Jurkat, Clone E6-1 (cell line): Measurements from ENCODE around the gene ERGIC1.
A peak's percentile ranks its signal among the peaks of the same experiment; 100 is the strongest.

ENCODE experiments used
- DNase-seq: peaks from one replicate; pipeline ENCODE4 v3.0.0-alpha.2; 2011; ENCODE audit warnings: low read depth, low spot score
- H3K4me3 ChIP-seq: 2 replicates; pipeline ENCODE4 v1.5.1; 2011; ENCODE audit warnings: mild to moderate bottlenecking, low read length, control low read depth, moderate library complexity

The ERGIC1 gene

GRCh38 chr5:172975289-172975688, 141.2 kb downstream of the ERGIC1 start:
- DNase-seq: no peak
- H3K4me3 ChIP-seq: no peak overlapping the region

GRCh38 chr5:172979778-172980177, 145.7 kb downstream of the ERGIC1 start:
- no peak for DNase-seq
- H3K4me3 ChIP-seq: no peak overlapping the region

DNA sequence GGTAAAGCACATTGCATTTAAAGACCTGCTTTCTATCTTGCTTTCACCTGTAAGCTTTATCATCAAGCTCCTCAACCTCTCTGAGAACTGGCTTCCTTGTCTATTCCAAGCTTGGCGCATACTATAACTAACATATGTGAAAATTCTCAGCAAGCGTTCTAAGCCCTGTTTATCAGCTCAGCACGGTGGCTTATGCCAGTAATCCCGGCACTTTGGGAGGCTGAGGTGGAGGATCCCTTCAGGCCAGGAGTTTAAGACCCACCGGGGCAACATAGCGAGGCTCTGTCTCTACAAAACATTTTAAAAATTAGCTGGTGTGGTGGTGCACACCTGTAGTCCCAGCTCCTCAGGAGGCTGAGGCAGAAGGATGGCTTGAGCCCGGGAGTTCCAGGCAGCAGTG, 147.9 kb downstream of the ERGIC1 start:
- H3K4me3 ChIP-seq: no peak overlapping the region
- DNase-seq: no peak

DNA sequence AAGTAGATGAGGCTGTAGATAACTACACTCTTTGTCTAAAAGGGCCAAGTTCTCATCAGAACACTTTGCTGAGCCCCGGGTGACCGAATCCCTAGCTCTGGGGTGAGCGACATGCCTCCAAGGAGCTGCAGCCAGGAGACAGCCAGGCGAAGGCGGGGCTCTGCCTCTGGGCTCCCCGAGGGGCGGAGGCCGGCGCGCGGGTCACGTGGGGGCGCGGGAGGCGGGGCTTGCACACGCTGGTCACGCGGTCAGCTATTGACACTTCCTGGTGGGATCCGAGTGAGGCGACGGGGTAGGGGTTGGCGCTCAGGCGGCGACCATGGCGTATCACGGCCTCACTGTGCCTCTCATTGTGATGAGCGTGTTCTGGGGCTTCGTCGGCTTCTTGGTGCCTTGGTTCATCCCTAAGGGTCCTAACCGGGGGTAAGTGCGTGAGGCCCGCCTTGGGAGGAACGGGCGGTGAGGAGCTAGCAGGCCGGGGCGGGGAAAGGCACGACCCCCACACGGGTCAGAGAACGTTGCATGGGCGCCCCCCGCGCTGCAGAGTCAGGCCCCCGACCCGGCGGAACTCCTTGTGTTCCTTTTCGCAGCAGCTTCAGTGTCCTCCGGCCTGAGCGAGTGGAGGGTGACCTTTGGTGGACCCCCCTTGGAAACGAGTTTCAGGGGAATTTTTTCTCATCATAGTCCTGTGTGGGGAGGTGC, 149.6 kb downstream of the ERGIC1 start, which contains the start of gene ATP6V0E1:
ATP6V0E1 (plus strand) TSS at position 230 of the 702 bp plus-strand sequence; CDS start at position 320, 90 bp downstream.
- H3K4me3 ChIP-seq: peak within 1 kb of the TSS; percentile 95
- peak; percentile 80 for DNase-seq

GRCh38 chr5:172984244-172984953, 150.3 kb downstream of the ERGIC1 start:
- peak; percentile 73 for DNase-seq
- H3K4me3 ChIP-seq: peak overlapping the region; percentile 95

- no peak overlapping the region for H3K4me3 ChIP-seq
Observed at GRCh38 chr5:172985596-172985995, 151.5 kb downstream of the ERGIC1 start.

DNA sequence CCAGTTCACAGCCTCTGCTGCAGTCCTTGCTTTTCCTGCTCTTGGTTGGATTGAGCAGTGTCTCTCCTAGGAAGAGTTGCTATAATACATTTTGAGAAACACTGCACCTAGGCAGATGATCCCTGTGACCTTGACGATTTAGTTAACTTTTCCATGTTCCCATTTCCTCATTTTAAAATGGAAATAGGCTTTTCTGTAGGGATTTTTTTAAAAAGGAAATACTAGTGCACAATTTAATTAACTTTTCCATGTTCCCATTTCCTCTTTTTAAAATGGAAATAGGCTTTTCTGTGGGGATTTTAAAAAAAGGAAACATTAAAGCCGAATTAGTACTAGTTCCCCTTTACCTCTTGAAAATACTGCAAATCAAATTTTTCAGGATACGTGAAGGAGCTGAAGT, 154.2 kb downstream of the ERGIC1 start:
- DNase-seq: no peak
- H3K4me3 ChIP-seq: no peak overlapping the region

More at GRCh38 chr5:172985596-172985995, 151.5 kb downstream of the ERGIC1 start:
- no peak for DNase-seq

DNA sequence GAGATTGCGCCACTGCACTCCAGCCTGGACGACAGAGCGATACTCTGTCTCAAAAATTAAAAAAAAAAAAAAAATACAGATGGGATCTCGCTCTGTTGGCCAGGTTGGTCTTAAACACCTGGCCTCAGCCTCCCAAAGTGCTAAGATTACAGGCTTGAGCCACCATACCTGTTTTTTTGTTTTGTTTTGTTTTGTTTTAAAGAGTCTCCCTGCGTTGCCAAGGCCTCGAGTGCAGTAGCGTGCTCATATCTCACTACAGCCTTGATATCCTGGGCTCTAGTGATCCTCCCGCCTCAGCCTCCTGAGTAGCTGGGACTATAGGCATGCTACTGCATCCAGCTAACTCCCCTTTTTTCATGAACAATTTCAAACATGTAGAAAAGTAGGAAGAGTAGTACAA, 156.7 kb downstream of the ERGIC1 start:
- no peak overlapping the region for H3K4me3 ChIP-seq
- no peak for DNase-seq

GRCh38 chr5:172994405-172994804, 160.4 kb downstream of the ERGIC1 start:
- DNase-seq: no peak
- H3K4me3 ChIP-seq: no peak overlapping the region

GRCh38 chr5:172999372-172999973, 165.4 kb downstream of the ERGIC1 start:
- DNase-seq: no peak

DNA sequence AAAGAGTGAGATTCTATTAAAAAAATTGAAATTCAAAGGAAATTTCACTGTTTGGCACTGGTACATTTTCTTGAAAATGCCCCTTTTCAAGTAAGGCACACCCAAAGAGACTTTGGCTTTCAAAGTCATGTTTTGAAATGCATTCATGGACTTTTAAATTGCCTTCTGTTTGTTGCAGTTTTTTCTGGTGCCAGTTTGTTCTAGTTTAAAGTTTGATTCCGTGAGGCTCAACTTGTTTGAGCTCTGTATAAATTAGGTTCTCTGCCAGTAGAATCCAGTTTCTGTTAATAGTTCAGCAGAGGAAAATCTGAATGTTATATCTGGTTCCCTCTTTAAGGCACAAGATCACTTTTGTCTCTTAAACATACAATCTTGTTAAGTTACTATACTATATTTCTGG, 165.9 kb downstream of the ERGIC1 start:
- no peak for DNase-seq
- H3K4me3 ChIP-seq: no peak overlapping the region

More at GRCh38 chr5:172999372-172999973, 165.4 kb downstream of the ERGIC1 start:
- no peak overlapping the region for H3K4me3 ChIP-seq

GRCh38 chr5:173001229-173001841, 167.3 kb downstream of the ERGIC1 start:
- DNase-seq: no peak
- H3K4me3 ChIP-seq: no peak overlapping the region
